HG02610 (cell line): ENCODE measurements around the gene DLL3.

Source experiments
- ATAC-seq: cut with Tn5 transposase; IDR thresholded peaks from one replicate; pipeline ENCODE4 v1.9.1; 2021; ENCODE audit warnings: mild to moderate bottlenecking, moderate library complexity; ENCODE audit not compliant: unreplicated experiment

DLL3 gene

GRCh38 chr19:39481229-39481545 lies 17.6 kb upstream of the DLL3 start:
- ATAC-seq: no peak

- no peak for ATAC-seq
Observed at GRCh38 chr19:39481676-39482075, 17.1 kb upstream of the DLL3 start.

- ATAC-seq: no peak
Observed at GRCh38 chr19:39483141-39483540, 15.6 kb upstream of the DLL3 start.

GRCh38 chr19:39489756-39490155 lies 9.0 kb upstream of the DLL3 start:
- no peak for ATAC-seq

- ATAC-seq: no peak
Observed at GRCh38 chr19:39492225-39492624, 6.5 kb upstream of the DLL3 start.

DNA sequence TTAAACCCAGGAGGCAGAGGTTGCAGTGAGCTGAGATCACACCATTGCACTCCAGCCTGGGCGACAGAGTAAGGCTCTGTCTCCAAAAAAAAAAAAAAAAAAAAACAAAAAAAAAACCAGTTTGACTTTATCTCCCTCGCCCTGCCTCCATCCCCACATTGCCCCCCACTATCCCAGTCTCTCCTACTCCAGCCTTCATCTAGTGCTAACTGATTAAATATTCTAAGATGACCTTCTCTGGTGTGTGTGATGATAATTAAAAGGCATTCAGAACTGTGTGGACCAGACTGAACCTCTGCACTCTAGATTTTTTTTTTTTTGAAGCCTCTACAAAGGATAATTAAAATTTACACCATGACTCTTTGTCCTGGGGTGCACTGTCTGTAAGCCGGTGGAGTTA lies 6.0 kb upstream of the DLL3 start:
- ATAC-seq: no peak

DNA sequence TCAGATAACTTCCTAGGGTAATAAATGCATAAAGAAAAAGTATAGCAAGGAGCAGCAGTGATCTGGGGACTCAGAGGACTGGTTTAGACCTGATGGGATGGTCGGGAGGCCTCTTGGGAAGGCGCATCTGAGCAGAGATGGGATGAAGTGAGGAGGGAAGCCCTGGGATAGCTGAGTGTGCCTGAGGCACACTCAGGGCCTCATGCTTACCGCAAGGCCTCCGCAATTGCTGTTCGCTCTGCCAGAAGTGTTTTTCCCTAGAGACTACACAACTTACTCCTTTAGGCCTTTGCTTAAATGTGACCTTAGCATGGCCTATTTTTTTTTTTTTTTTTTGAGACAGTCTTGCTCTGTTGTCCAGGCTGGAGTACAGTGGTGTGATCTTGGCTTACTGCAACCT lies 4.1 kb upstream of the DLL3 start:
- no peak for ATAC-seq

- no peak for ATAC-seq
Observed at GRCh38 chr19:39496063-39496462, 2.7 kb upstream of the DLL3 start.

DNA sequence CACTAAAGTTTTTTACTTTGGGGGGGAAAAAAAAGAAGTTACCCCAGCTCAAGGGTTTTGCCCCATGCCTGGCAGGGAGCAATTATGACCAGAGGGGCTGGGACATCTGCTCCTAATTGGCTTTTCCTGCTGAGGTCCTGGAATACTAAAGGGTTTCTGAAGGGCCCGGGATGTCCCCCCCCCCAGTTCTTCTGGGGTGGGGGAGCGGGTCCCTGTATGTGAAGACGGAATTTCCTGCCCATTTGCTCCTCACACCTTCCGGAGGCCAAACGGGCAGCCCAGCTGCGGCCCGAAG lies 1.1 kb upstream of the DLL3 start:
- ATAC-seq: no peak

DNA sequence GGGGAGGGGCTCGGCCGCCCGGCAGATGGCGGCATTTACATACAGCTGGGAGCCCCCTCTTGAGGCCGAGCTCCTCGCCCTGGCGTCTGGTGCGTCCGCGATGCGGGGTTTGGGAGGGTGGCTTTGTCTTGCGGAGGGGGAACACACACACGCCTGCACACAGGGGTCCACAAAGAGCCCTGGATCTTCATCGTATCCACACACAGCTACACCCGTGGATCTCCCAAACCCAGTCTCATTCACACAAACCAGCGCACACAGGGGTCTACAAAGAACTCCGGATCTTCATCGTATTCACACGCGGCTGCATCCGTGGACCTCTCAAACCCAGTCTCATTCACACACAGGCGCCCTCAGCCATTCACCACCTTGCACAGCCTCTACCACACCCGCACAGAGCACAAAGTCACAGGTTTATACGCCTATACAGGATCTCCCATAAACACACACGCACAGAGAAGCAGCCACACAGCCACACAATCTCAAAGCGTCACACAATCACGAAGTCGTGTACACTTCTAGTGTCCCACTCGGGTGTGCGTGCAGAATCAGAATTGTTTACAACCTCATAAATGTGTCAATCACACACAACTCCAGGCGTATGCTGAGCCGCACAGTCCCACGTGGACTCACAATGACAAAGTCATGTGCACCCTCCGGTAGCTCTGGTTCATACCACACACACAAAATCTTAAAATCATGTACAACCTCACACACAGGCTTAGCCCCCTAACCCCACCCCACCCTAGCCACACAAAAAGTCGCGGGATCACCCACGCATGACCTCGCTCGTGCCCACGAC lies 550 bp upstream of the DLL3 start:
- ATAC-seq: no peak

DNA sequence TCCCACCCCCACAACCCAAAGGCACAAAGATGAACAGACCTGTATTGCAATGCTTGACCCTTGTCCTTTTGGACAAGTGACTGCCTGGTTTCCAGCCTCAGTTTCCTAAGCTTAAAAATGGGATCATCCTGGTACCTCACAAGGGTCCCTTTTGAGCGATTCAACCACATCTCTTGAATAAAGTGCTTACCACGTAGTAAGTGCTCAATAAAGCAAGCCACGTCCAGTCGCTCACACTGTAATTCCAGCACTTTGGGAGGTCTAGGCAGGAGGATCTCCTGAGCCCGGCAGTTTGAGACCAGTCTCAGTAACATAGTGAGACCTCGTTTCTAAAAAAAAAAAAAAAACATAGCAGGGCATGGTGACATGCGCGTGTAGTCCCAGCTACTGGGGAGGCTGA lies 1.2 kb downstream of the DLL3 start:
- no peak for ATAC-seq

DNA sequence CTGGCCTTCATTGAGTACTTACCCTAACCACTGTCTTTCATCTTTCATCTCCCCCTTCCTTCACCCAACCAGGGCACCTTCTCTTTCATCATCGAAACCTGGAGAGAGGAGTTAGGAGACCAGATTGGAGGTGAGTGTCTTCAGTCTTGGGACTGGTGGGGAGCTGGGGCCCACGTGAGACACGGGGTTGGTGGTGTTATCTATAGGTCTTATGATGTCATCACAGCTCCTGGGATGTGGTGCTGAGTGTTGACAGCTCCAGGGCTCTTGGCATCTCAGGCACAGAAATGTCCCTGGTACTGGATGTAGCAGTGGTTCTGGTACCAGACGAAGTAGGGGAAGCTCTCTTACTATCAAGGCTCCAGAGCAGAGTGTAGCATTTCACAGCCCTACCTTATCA lies 1.8 kb downstream of the DLL3 start:
- no peak for ATAC-seq

- no peak for ATAC-seq
Observed at GRCh38 chr19:39501340-39501739, 2.6 kb downstream of the DLL3 start.

GRCh38 chr19:39502640-39503417 lies 4.1 kb downstream of the DLL3 start:
- peak; percentile 40 for ATAC-seq

DNA sequence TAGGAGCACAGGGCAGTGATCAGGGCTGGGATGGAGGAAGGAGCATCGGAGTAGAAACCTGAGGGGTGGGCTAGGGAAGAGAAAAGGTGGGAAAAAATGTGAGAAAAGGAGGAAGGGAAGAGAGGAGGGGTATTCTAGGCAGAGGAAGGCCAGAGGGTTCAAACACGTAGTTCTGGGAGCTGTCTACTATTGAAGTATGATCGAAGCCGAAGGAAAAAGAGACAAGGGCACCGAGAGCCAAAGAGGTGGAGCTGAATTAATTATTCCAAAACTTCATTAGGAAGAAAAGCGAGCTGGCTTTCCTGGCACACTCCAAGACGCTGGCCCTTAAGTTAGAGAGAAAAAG lies 7.8 kb downstream of the DLL3 start:
- ATAC-seq: no peak

DNA sequence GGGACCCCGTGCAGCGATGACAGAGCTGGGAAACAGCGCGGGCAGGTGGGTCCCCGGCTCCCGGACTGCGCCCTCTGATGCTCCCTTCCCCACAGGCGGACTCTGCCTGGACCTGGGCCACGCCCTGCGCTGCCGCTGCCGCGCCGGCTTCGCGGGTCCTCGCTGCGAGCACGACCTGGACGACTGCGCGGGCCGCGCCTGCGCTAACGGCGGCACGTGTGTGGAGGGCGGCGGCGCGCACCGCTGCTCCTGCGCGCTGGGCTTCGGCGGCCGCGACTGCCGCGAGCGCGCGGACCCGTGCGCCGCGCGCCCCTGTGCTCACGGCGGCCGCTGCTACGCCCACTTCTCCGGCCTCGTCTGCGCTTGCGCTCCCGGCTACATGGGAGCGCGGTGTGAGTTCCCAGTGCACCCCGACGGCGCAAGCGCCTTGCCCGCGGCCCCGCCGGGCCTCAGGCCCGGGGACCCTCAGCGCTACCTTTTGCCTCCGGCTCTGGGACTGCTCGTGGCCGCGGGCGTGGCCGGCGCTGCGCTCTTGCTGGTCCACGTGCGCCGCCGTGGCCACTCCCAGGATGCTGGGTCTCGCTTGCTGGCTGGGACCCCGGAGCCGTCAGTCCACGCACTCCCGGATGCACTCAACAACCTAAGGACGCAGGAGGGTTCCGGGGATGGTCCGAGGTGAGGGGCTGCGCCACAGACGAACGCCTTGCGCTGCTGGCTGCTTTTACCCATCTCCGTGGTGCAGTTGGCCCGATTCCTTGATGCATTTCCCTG lies 8.4 kb downstream of the DLL3 start:
- no peak for ATAC-seq

GRCh38 chr19:39507715-39508364 lies 9.1 kb downstream of the DLL3 start:
- ATAC-seq: no peak

DNA sequence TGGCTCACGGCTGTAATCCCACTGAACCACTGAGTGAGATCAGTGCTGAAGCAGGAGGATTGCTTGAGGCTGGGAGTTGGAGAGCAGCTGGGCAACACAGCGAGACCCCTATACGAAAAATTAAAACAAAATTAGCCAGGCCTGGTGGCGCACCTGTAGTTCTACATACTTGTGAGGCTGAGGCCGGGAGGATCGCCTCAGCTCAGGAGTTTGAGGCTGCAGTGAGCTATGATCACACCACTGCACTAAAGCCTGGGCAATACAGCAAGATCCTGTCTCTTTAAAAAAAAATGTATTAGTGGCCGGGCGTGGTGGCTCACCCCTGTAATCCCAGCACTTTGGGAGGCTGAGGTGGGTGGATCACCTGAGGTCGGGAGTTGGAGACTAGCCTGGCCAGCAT lies 9.9 kb downstream of the DLL3 start:
- ATAC-seq: no peak

GRCh38 chr19:39509233-39509632 lies 10.5 kb downstream of the DLL3 start:
- ATAC-seq: no peak

DNA sequence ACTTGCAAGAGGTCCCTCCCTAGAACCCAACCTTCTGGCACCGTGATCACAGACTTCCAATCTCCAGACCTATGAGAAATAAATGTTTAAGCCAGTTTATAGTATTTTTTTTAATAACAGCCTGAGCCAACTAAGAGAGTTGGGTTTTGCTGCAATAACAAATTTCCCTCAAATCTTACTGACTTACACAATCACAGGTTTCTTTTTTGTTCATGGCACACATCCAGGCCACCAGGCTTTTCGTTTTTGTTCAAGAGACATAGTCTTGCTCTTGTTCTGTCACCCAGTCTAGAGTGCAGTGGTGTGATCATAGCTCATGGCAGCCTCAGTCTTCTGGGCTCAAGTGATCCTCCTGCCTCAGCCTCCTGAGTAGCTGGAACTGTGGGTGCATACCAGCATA lies 14.2 kb downstream of the DLL3 start:
- ATAC-seq: no peak

DNA sequence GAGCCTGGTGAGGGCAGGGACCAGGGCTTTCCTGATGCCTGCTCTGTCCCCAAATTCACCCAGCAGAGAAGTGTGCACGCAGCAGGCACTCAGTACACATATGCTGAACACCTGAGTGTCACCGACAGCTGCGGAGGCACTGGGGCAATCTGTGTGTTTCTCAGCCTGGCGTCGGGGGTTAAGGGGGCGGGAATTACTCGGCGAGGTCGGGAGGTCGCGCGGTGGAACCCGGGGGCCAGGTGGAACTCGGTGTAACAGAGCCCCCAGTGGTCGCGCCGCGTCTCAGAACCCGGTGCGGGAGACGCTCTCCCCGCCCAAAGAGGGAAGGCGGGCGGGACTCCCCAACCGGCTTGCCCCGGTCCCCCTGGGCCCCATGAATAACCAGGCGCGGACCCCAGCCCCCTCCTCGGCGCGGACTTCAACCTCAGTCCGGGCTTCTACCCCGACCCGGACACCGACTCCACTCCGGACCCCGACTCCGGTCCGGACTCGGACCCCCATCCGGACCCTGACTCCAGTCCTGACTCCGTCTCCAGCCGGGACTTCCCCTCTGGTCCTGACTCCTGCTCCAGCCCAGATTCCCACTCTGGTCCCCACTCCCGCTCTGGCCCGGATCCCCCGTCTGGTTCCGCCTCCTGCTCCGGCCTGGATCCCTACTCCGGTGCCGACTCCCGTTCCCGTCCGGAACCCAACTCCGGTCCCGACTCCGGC lies 16.2 kb downstream of the DLL3 start, which contains the start of gene SELENOV:
SELENOV (plus strand) TSS at position 300 of the 711 bp plus-strand sequence; CDS start at position 374, 74 bp downstream.
- no peak for ATAC-seq
